ENCODE results near the gene EMILIN1.
"Not testable (repeated sequence)": the region's sequence is repeated elsewhere in the genome, so short reads cannot be mapped to it uniquely, and the experiment has no call there.

EMILIN1 gene

GRCh38 chr2:27095745-27096651 lies 17.6 kb downstream of the EMILIN1 start:
- DNase-seq = peak; percentile 38

GRCh38 chr2:27096748-27097297 lies 18.4 kb downstream of the EMILIN1 start:
- no peak for DNase-seq

- DNase-seq = no peak
These were observed 18.9 kb downstream of the EMILIN1 start for GRCh38 chr2:27097341-27097740.

GRCh38 chr2:27099334-27099955 lies 21.0 kb downstream of the EMILIN1 start:
- no peak for DNase-seq

- DNase-seq = no peak
These were observed 21.6 kb downstream of the EMILIN1 start for GRCh38 chr2:27100036-27100435.

- no peak for DNase-seq
These were observed 23.9 kb downstream of the EMILIN1 start for GRCh38 chr2:27102329-27102728.

GRCh38 chr2:27105981-27106380 lies 27.6 kb downstream of the EMILIN1 start:
- DNase-seq = no peak

GRCh38 chr2:27108221-27108620 lies 29.8 kb downstream of the EMILIN1 start:
- DNase-seq = no peak

- no peak for DNase-seq
These were observed 30.7 kb downstream of the EMILIN1 start for GRCh38 chr2:27109083-27109482.

GRCh38 chr2:27110603-27111352 lies 32.4 kb downstream of the EMILIN1 start:
- not testable (repeated sequence) for DNase-seq

- DNase-seq = not testable (repeated sequence)
These were observed 33.1 kb downstream of the EMILIN1 start for GRCh38 chr2:27111392-27112078.

- DNase-seq = no peak
These were observed 37.1 kb downstream of the EMILIN1 start for GRCh38 chr2:27115519-27115918.

- no peak for DNase-seq
These were observed 39.6 kb downstream of the EMILIN1 start for GRCh38 chr2:27117995-27118524.

GRCh38 chr2:27118525-27119329 lies 40.3 kb downstream of the EMILIN1 start, which contains the start of gene CGREF1:
TSS of gene CGREF1 (minus strand) at chr2:27119128. CDS start at chr2:27104366, 14,762 bp downstream.
- no peak for DNase-seq

- not testable (repeated sequence) for DNase-seq
These were observed 40.9 kb downstream of the EMILIN1 start for GRCh38 chr2:27119330-27119670.

GRCh38 chr2:27121906-27122305 lies 43.5 kb downstream of the EMILIN1 start:
- DNase-seq = no peak

GRCh38 chr2:27122791-27123190 lies 44.4 kb downstream of the EMILIN1 start:
- DNase-seq = no peak

GRCh38 chr2:27123302-27124150 lies 45.1 kb downstream of the EMILIN1 start, which contains the start of gene ABHD1:
TSS of gene ABHD1 (plus strand) at chr2:27123815. CDS start at chr2:27123949, 134 bp downstream.
- peak; percentile 74 for DNase-seq

GRCh38 chr2:27125104-27125503 lies 46.7 kb downstream of the EMILIN1 start:
- DNase-seq = no peak

GRCh38 chr2:27126252-27126710 lies 47.9 kb downstream of the EMILIN1 start:
- DNase-seq = no peak

Measured in activated T-cell treated with anti-CD3 and anti-CD28 coated beads, Interleukin-2, amount 50 U/mL, for 1 hour (primary cell).